Measurements from ENCODE around the gene PIEZO1.

- TF ChIP-seq, protein P1, sequence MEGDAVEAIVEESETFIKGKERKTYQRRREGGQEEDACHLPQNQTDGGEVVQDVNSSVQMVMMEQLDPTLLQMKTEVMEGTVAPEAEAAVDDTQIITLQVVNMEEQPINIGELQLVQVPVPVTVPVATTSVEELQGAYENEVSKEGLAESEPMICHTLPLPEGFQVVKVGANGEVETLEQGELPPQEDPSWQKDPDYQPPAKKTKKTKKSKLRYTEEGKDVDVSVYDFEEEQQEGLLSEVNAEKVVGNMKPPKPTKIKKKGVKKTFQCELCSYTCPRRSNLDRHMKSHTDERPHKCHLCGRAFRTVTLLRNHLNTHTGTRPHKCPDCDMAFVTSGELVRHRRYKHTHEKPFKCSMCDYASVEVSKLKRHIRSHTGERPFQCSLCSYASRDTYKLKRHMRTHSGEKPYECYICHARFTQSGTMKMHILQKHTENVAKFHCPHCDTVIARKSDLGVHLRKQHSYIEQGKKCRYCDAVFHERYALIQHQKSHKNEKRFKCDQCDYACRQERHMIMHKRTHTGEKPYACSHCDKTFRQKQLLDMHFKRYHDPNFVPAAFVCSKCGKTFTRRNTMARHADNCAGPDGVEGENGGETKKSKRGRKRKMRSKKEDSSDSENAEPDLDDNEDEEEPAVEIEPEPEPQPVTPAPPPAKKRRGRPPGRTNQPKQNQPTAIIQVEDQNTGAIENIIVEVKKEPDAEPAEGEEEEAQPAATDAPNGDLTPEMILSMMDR (IDR thresholded peaks at IDR 0.05; ENCODE audit: low read depth, low read length, poor library complexity, severe bottlenecking), result no peak
- TF ChIP-seq EZH2phosphoT487 (IDR thresholded peaks at IDR 0.05; ENCODE audit: borderline replicate concordance, low read length), result no peak
Observed at GRCh38 chr16:88814144-88814502, 29.1 kb upstream of the PIEZO1 start.

All from DOHH2 (cell line).